Hepatocyte (in vitro differentiated cells): ENCODE data around the gene RELB.

Source experiments
- CTCF ChIP-seq: fragments of 200-600 bp; sonication (generic); IDR thresholded peaks from 2 replicates; pipeline ENCODE4 v1.5.1; 2016; ENCODE audit warnings: antibody characterized with exemption, mild to moderate bottlenecking; ENCODE audit not compliant: poor library complexity
- EZH2 ChIP-seq: fragments of 200-600 bp; sonication (generic); IDR thresholded peaks from 2 replicates; pipeline ENCODE4 v1.6.1; 2016; ENCODE audit warnings: antibody characterized with exemption, mild to moderate bottlenecking, borderline replicate concordance
- EZH2phosphoT487 ChIP-seq: fragments of 200-600 bp; sonication (generic); IDR thresholded peaks from one replicate; pipeline ENCODE4 v1.6.1; 2018; ENCODE audit warnings: antibody characterized with exemption, mild to moderate bottlenecking, low read depth, moderate library complexity; ENCODE audit not compliant: unreplicated experiment, severe bottlenecking

- TF ChIP-seq CTCF: no peak
- TF ChIP-seq EZH2: no peak
- no peak for TF ChIP-seq EZH2phosphoT487
These were observed 34.5 kb downstream of the RELB start for GRCh38 chr19:45035755-45036154.
